Measurements from ENCODE around the gene LRRC8A. TPM values are rescaled to one million over a fixed set of nuclear protein-coding genes. Genes with fewer than 3 reads are reported as not detected.
A peak's percentile ranks its signal among the peaks of the same experiment; 100 is the strongest.

The LRRC8A gene
- total RNA-seq, 2 experiments from 2014 or later = 22.9 to 26.9 TPM

DNA sequence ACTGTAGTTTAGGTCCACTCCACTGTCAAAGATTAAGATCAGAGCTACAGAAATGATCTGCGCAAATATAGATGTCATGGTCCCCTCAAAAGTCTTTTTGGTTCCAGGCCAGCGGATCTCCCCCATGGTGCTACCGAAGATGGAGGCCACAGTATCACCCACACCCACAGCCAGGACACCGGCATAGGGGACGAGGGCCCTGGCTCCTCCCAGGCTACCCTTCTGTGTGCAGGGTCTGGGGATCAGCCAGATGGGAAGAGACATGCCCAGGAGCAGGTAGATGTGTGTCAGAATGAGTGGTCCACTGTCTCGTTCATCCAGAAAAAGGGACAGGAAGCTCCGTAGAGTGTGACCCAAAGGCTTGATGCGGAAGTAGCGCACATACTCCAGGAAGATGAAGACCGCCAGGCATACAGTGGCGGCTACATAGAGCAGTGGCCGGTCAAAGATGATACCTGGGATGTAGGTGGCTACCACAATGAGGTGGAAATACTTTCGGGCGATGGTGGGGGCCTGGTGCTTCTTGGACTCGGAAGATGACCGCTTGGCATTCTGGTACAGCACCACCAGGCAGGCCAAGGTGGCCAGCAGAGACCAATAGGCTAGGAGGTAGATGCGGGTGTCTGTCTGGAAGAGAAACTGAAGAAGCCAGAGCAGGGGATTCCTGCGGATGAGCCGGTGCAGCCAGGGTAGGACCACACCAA, 64.0 kb downstream of the LRRC8A start:
- intact Hi-C loops (cut with micrococcal nuclease; ENCODE audit: unreplicated experiment) = loop anchor here (5.0 kb wide), 1 partner anchor 84 kb away; no protein-coding TSS in a partner anchor
- TF ChIP-seq CTCF (conservative IDR thresholded peaks at IDR 0.05; ENCODE audit: low read length) (no peak), EZH2phosphoT487 (IDR thresholded peaks at IDR 0.05; ENCODE audit: borderline replicate concordance, low read depth, low read length) (no peak)

GRCh38 chr9:128946571-128947276, 64.8 kb downstream of the LRRC8A start:
- Histone ChIP-seq H4K20me1 (ENCODE audit: insufficient read depth, low read length) (no peaks in the 10 kb centered on the region), H3K79me2 (ENCODE audit: insufficient read depth, low read depth, low read length) (peaks cover 19% of the 10 kb centered on the region; the same call in 1 of the 2 replicates), H3K4me1 (ENCODE audit: insufficient read depth, low read length, poor library complexity, severe bottlenecking) (peaks cover 14% of the 10 kb centered on the region), H3K4me3 (ENCODE audit: low read depth, low read length, poor library complexity, severe bottlenecking) (peak overlapping the region; percentile 95), H3K36me3 (ENCODE audit: insufficient read depth, low read length) (peaks cover 34% of the 10 kb centered on the region), H3K4me2 (ENCODE audit: low read length) (peak overlapping the region; percentile 82), H2AFZ (ENCODE audit: low read length) (peak overlapping the region; percentile 56), H3K9me3 (ENCODE audit: low read length) (no peaks in the 10 kb centered on the region), H3K9me2 (ENCODE audit: insufficient read depth, low read length) (no peaks in the 10 kb centered on the region), H3K27ac (ENCODE audit: low read depth, low read length, poor library complexity, severe bottlenecking) (peak overlapping the region; percentile 63)
- TF ChIP-seq CTCF (conservative IDR thresholded peaks at IDR 0.05; ENCODE audit: low read length) (no peak), EZH2phosphoT487 (IDR thresholded peaks at IDR 0.05; ENCODE audit: borderline replicate concordance, low read depth, low read length) (no peak)
- CTCF ChIA-PET (ENCODE audit: unreplicated experiment) = no interaction called here
- POLR2A ChIA-PET = no interaction called here
- intact Hi-C loops (cut with micrococcal nuclease; ENCODE audit: unreplicated experiment) = loop anchor here (5.0 kb wide), 1 partner anchor 84 kb away; no protein-coding TSS in a partner anchor
- DNase-seq (ENCODE audit: low spot score) = no peak
- TSS peak; percentile 83 for BruUV-seq (replicated peaks)

More for the DNA sequence above, 64.0 kb downstream of the LRRC8A start:
- Histone ChIP-seq H4K20me1 (ENCODE audit: insufficient read depth, low read length) (no peaks in the 10 kb centered on the region), H3K9me2 (ENCODE audit: insufficient read depth, low read length) (no peaks in the 10 kb centered on the region), H3K4me2 (ENCODE audit: low read length) (peak overlapping the region; percentile 82), H3K4me1 (ENCODE audit: insufficient read depth, low read length, poor library complexity, severe bottlenecking) (peaks cover 14% of the 10 kb centered on the region), H3K79me2 (ENCODE audit: insufficient read depth, low read depth, low read length) (peaks cover 14% of the 10 kb centered on the region; the same call in 1 of the 2 replicates), H3K9me3 (ENCODE audit: low read length) (no peaks in the 10 kb centered on the region), H2AFZ (ENCODE audit: low read length) (no peak overlapping the region), H3K27ac (ENCODE audit: low read depth, low read length, poor library complexity, severe bottlenecking) (no peak overlapping the region), H3K4me3 (ENCODE audit: low read depth, low read length, poor library complexity, severe bottlenecking) (peak overlapping the region; percentile 95), H3K36me3 (ENCODE audit: insufficient read depth, low read length) (peaks cover 27% of the 10 kb centered on the region)
- no TSS peak for BruUV-seq (replicated peaks)
- POLR2A ChIA-PET = no interaction called here
- CTCF ChIA-PET (ENCODE audit: unreplicated experiment) = no interaction called here
- DNase-seq (ENCODE audit: low spot score) = no peak

DNA sequence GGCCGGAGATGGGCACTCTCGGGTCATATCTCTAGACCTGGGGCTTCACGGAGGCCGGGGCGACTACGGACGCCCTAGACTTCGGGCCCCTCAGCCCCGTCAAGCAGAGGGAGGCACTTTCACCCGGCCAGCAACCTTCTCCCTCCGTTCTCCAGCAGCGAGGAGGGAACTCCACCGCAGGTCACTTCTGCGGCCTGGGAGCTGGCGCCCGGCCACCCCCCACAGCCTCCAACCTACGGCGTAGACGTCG, 65.3 kb downstream of the LRRC8A start:
- ChIA-PET POLR2A (no interaction called here), CTCF (ENCODE audit: unreplicated experiment) (no interaction called here)
- intact Hi-C loops (cut with micrococcal nuclease; ENCODE audit: unreplicated experiment) = loop anchor here (5.0 kb wide), 1 partner anchor 85 kb away; no protein-coding TSS in a partner anchor
- H3K9me2 ChIP-seq (ENCODE audit: insufficient read depth, low read length) = no peaks in the 10 kb centered on the region
- peaks cover 19% of the 10 kb centered on the region; the same call in 1 of the 2 replicates for H3K79me2 ChIP-seq (ENCODE audit: insufficient read depth, low read depth, low read length)
- H3K9me3 ChIP-seq (ENCODE audit: low read length) = no peaks in the 10 kb centered on the region
- no peaks in the 10 kb centered on the region for H4K20me1 ChIP-seq (ENCODE audit: insufficient read depth, low read length)
- H3K4me2 ChIP-seq (ENCODE audit: low read length) = peak overlapping the region; percentile 82
- no TSS peak for BruUV-seq (replicated peaks)
- peak overlapping the region; percentile 63 for H3K27ac ChIP-seq (ENCODE audit: low read depth, low read length, poor library complexity, severe bottlenecking)
- peaks cover 14% of the 10 kb centered on the region for H3K4me1 ChIP-seq (ENCODE audit: insufficient read depth, low read length, poor library complexity, severe bottlenecking)
- TF ChIP-seq EZH2phosphoT487 (IDR thresholded peaks at IDR 0.05; ENCODE audit: borderline replicate concordance, low read depth, low read length) (no peak), CTCF (conservative IDR thresholded peaks at IDR 0.05; ENCODE audit: low read length) (no peak)
- H3K4me3 ChIP-seq (ENCODE audit: low read depth, low read length, poor library complexity, severe bottlenecking) = peak overlapping the region; percentile 95
- no peak for DNase-seq (ENCODE audit: low spot score)
- H3K36me3 ChIP-seq (ENCODE audit: insufficient read depth, low read length) = peaks cover 39% of the 10 kb centered on the region
- peak overlapping the region; percentile 56 for H2AFZ ChIP-seq (ENCODE audit: low read length)

All from OCI-LY7 (cell line).